ENCODE data around the gene SDF4.

The SDF4 gene

DNA sequence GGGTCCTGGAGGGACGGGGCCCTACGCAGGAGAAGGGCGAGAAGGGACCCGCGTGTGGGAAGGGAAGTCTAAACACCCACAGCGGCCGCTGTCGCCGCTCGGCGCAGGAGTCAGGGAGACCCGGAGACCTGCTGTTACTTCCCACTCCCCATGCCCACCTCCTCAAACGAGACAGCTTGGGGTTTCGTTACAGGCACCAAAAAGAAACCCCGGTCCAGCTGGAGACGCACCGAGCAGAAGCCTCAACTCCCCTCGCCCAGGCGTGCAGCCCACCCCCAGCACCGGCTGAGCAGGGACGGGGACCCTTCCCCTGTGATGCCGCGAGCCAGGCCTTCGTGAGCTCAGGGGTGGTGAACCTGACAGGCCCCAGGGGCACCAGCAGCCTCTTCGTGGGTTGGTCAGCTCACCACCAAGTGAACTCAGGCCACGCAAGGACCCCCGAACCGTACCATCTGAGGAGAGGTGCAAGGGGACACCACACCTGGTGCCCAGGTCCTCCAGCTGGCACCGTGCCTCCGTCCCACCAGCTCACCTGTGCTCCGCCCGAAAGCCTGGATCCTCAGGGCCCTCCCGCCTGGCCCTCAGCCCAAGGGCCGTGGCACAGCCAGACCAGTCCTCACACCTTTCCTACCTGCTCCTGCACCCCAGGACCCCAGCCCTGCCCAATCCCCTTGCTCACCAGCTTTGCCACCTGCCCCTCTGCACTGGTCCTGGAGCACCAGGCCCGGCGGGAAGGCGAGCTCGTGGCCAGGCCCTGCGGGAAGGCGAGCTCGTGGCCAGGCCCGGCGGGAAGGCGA is 5.0 kb downstream of the SDF4 start:
- no peak for DNase-seq

- no peak for DNase-seq
Measured at GRCh38 chr1:1225913-1226312, 5.9 kb downstream of the SDF4 start.

- no peak for DNase-seq
Measured at GRCh38 chr1:1225238-1225845, 6.5 kb downstream of the SDF4 start.

DNA sequence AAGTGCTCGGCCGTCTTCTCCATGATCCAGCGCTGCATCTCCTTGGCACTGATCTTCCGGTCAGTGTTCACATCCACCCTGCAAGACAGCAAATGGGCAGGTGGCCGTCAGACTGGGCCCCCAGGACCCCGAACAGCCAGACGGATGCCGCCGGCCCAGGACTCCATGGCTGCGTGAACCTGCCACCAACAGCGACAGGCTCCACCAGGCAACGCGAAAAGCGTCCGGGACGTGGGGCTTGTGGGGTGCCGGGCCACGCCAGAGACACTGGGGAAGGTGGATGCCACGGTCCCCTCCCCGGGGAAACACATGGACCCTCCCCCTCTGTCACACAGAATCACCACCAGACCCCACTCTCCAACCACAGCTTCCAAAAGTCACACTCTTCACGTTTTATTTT is 7.9 kb downstream of the SDF4 start:
- DNase-seq, result no peak

DNA sequence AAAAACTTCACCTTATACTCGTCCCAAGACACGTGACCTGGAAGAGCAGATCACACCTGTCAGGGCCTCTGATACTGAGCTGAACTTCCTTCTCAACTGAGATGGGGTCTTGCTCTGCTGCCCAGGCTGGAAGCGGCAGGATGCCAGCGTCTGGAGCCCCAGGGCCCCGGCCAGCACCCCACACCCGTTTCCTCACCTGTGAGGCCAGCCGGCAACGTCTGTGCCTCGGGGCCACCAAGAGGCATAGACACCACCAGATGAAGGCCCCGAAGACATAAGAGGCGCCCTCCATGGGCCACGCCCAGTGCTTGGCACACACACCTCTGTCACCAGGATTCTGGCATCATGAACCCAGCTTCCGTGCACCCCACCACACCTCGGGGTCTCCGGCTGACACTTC is 8.5 kb downstream of the SDF4 start:
- DNase-seq, result no peak

DNA sequence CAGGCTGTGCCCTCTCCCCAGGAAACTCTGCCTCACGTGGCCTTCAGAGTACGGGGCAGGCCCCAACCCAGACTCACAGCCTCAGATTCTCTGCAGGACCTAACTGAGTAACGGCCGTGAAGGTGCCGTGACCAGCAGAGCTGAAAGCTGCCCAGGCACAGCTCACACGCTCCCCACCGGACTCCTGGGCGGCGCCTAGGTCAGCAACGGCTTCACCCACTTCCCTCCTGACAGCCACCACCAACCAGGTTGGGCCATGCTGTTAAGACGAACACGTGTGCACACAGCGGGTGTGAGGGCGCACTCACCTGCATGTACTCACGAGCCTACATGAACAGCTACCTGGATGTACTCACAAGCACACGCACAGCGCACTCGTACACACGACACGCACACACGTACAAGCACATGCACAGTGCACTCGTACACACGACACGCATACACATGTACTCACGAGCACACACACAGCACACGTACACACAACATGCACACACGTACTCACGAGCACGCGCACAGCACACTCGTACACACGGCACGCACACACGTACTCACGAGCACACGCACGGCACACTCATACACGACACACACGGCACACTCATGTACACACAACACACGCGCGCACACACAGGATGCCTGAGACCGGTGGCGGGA is 9.1 kb downstream of the SDF4 start:
- no peak for DNase-seq

- DNase-seq, result no peak
Measured at GRCh38 chr1:1221887-1222574, 9.8 kb downstream of the SDF4 start.

- no peak for DNase-seq
Measured at GRCh38 chr1:1220197-1220596, 11.6 kb downstream of the SDF4 start.

- no peak for DNase-seq
Measured at GRCh38 chr1:1219341-1219740, 12.5 kb downstream of the SDF4 start.

DNA sequence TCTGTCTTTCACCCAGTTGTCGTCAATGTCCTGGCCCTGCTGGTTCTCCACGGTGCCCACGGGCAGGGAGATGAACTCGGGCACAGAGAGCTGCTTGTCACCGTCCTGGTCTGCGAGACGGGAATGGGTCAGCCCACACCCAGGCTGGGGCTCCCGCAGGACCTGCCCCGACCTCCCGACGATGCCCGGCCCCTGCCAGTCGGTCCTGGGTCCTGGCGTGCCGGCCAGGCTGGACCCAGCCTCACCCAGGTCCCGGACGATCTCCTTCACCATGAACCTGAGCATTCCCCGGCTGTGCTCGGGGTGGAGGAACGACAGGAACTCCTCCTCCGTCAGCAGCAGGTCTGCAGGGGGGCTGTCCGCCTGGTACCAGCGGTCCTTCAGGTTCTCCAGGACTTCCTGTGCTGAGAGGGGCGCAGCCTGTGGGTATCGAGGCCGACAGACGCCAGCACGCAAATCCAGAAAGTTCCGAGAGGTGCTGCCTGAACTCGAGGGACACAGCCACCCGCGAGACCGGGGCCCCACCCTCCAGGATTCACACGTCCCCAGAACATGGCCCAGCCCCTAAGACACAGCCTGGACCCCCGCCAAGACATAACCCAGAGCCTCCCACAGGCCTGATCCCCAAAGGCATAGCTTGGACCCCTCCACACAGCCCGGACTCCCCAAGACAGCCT is 13.1 kb downstream of the SDF4 start:
- DNase-seq, result no peak

- DNase-seq, result no peak
Measured at GRCh38 chr1:1217621-1218523, 13.9 kb downstream of the SDF4 start.

GRCh38 chr1:1216770-1217620 is 14.8 kb downstream of the SDF4 start:
- no peak for DNase-seq

DNA sequence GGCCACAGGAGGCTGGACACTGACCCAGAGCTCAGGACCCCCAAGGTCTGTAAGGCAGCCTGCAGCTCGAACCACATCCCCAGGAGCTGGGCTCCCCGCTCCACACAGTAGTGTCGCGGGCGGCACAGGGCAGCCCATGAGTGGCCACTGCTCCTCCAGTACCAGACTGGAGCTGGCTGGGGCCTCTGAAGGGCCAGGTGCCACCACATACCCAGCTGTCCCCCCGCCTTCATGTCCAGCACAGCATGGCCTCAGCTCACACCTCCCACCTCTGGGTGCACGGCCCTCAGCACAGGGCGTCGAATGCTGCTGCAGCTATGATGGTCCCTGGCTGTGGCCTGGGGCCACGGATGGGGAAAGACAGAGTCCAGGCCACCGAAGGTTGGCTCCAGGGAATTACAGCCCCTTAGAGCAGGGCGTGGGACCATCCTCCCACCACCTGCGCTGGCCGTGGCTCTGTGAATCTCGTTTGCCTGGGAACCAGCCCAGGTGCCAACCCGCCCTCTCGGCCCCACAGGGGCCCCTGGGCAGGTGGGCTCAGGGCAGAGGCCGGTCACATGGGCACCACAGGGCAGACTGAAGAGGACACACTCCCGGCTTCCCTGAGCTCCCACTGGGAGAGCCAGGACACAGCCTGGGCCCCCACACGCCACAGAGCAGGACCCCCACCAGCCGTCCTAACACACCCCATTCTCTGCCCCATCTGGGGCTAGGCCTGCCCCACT is 15.8 kb downstream of the SDF4 start:
- no peak for DNase-seq

DNA sequence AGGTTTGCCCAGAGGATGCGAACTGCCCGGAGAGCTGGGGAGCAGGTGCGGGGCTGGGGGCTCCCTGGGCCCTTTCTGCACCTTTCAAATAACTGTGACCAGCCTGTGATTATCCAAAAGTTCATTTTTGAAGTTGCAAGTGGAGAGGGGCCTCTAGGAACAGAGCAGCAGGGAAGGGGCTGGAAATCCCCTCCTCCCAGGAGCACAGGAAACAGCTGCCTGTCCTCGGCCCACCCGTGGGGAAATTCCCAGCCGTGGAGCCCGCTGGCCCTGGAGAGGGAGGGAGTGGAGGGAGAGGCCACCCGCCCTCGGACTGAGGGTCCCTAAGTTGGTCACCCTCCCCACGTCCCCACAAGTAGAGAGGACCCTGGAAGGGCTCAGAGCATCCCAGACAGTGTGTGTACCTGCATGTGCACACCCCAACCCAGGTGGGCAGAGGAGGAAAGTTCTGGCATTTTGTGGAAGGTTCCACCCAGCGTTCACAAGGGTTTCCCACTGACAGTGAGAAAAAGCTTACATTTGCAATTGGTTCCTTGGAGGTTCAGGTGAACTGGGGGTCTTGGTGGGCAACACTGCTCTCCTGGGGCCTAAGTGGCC is 16.6 kb downstream of the SDF4 start:
- no peak for DNase-seq

GRCh38 chr1:1213345-1214265 is 18.2 kb downstream of the SDF4 start, which contains the start of gene TNFRSF4:
TSS of gene TNFRSF4 (minus strand) at chr1:1214153. CDS start at chr1:1214127, 26 bp downstream.
- DNase-seq, result no peak

DNA sequence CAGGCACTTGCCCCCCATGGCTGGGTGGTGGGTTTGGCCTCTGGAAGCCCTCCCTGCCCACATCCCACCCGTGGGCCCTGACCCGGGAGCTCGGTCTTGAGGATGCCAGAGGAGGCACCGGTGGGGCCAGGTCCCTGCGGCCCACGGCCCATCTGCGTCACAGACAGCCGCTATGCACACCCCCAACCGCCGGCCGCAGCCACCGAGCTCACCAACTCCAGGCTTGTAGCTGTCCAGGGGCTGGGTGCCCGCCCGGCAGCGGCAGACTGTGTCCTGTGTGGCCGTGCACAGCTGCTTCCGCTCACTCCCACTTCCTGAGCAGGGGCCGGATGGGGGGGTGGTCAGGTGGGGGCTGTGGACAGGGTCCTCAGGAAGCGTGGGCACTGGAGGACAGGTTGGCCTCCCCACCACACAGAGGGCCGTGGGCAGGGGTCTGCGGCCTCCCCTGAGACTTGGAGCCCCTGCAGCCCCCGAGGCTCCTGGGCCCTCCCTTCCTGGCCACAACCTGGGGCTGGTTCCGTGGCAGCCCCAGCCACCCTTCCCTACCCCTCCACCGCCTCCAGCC is 18.9 kb downstream of the SDF4 start:
- peak; percentile 56 for DNase-seq

GRCh38 chr1:1211541-1212441 is 20.0 kb downstream of the SDF4 start:
- no peak for DNase-seq

All from NK-92 treated with Interleukin-12 subunit alpha and Interleukin-12 subunit beta, amount 100 ng/mL, for 24 hours (cell line).